AG20443 (cell line): Measurements from ENCODE around the gene SNAPIN.
A peak's percentile ranks its signal among the peaks of the same experiment; 100 is the strongest.

Source experiments
- DNase-seq: peaks from one replicate; pipeline ENCODE4 v3.0.0; 2012; ENCODE audit warnings: low spot score, mixed read lengths

Gene SNAPIN

DNA sequence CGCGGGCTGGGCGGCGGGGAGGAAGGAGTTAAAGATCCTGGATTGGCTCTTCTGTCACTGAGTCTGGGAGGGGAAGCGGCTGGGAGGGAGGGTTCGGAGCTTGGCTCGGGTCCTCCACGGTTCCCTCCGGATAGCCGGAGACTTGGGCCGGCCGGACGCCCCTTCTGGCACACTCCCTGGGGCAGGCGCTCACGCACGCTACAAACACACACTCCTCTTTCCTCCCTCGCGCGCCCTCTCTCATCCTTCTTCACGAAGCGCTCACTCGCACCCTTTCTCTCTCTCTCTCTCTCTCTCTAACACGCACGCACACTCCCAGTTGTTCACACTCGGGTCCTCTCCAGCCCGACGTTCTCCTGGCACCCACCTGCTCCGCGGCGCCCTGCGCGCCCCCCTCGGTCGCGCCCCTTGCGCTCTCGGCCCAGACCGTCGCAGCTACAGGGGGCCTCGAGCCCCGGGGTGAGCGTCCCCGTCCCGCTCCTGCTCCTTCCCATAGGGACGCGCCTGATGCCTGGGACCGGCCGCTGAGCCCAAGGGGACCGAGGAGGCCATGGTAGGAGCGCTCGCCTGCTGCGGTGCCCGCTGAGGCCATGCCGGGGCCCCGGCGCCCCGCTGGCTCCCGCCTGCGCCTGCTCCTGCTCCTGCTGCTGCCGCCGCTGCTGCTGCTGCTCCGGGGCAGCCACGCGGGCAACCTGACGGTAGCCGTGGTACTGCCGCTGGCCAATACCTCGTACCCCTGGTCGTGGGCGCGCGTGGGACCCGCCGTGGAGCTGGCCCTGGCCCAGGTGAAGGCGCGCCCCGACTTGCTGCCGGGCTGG lies 20.2 kb downstream of the SNAPIN start, which contains the start of gene NPR1:
TSS of gene NPR1 (plus strand) at position 170 of the 818 bp plus-strand sequence. CDS start at position 591, 421 bp downstream.
- peak; percentile 69 for DNase-seq

DNA sequence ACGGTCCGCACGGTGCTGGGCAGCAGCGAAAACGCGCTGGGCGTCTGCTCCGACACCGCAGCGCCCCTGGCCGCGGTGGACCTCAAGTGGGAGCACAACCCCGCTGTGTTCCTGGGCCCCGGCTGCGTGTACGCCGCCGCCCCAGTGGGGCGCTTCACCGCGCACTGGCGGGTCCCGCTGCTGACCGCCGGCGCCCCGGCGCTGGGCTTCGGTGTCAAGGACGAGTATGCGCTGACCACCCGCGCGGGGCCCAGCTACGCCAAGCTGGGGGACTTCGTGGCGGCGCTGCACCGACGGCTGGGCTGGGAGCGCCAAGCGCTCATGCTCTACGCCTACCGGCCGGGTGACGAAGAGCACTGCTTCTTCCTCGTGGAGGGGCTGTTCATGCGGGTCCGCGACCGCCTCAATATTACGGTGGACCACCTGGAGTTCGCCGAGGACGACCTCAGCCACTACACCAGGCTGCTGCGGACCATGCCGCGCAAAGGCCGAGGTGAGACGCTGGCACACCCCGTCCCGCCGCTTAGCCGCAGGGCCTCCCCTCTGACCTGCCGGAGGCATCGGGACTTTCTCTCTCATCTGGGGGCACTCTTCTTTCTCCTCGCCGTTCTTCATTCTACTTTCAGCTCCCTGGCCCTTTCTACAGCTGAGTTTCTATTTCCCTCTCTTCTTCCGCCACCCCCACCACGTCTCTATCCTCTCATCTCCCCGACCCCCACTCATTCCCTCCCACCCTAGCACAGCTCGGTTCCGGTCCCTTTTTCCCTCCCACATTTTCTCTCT lies 21.0 kb downstream of the SNAPIN start:
- DNase-seq, result peak; percentile 35

DNA sequence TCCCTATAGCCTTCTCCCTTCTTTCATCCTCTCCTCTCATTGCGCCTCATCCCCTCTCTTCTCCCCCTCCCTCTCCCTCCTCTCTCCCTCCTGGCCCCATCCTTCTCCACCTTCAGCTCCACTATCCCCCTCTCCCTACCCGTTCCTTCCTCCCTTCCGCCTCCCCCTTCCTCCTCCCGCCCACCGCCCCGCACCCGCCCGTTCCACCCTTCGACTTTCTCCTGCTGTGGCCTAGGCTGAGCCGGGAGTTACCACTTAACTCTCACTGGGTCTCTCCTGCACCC lies 21.6 kb downstream of the SNAPIN start:
- DNase-seq, result no peak

DNA sequence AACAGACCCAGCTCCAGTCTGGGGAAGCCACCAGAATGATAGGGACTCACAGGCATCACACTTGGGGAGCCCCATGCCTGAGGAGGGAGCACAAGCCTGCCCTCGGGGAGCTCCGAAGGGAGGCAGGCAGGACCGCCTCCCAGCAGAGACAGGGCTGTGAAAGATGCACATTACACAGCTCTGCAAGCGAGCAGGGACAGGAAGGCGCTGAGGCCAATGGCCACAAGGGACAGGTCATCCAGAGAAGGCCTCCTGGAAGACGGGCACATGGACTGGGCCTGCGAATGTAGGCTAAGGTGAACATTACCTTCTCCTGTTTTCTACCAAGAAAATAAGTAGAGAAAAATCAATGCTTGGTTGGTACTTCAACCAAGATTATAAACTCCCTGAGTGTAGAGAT lies 24.2 kb downstream of the SNAPIN start:
- DNase-seq, result no peak

DNA sequence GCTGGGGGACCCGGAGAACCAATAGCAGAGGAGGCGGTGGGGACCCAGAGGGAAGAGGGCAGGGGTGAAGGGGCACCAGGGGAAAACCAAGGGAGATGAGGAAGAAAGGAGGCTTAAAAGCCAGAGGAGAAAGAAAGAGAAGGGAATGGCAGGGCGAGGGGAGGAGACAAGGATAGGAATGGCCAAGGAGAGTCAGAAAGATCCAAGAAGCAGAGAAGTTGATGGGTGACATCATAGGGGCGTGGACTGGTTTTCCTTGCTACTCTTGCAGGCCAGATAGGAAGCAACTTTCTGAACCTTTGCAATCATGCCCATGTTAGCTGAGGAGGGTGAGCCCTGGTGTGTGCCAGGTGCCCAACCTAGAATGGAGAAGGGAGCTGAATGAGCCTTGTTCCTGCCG lies 25.4 kb downstream of the SNAPIN start:
- peak; percentile 64 for DNase-seq

DNA sequence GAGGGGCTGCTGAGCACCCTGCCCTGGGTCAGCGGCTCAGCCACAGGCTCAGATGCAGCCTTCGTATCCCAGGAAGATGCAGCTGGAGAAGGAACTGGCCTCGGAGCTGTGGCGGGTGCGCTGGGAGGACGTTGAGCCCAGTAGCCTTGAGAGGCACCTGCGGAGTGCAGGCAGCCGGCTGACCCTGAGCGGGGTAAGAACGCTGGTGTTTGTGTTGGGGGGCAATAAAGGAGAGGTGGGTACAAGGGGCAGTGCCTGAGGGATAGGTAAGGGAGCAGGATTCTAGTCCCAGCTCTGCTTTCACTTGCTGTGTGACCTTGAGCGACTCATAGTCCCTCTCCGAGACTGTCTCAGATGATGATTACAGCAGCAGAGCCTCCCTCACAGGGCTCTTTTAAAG lies 26.4 kb downstream of the SNAPIN start:
- no peak for DNase-seq

DNA sequence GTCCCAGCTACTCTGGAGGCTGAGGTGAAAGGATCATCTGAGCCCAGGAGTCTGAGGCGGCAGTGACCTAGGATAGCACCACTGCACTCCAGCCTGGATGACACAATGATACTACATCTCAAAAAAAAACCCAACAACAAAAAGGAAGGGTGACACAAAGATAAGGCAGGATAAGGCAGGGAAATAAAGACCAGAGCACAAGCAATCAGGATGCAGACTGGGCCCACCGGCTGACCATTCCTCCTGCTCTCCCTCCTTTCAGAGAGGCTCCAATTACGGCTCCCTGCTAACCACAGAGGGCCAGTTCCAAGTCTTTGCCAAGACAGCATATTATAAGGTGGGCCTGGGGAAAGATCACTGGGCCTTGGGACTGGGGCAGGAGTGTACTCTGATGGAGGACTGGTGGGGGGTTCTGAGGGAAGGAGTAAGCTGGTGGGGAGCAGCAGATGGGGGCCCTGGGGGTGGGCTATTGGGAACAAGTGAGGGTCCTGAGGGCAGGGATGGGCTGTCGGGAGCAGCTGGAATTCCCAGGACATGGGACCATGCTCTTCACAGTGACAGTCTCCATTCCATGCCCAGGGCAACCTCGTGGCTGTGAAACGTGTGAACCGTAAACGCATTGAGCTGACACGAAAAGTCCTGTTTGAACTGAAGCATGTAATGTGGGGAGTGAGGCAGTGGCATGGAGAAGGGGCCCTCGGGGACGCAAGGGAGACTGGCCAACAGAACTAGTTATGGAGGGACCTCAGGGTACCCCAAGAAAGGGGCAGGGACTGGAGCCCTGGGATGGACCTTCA lies 27.2 kb downstream of the SNAPIN start:
- DNase-seq, result peak; percentile 7

DNA sequence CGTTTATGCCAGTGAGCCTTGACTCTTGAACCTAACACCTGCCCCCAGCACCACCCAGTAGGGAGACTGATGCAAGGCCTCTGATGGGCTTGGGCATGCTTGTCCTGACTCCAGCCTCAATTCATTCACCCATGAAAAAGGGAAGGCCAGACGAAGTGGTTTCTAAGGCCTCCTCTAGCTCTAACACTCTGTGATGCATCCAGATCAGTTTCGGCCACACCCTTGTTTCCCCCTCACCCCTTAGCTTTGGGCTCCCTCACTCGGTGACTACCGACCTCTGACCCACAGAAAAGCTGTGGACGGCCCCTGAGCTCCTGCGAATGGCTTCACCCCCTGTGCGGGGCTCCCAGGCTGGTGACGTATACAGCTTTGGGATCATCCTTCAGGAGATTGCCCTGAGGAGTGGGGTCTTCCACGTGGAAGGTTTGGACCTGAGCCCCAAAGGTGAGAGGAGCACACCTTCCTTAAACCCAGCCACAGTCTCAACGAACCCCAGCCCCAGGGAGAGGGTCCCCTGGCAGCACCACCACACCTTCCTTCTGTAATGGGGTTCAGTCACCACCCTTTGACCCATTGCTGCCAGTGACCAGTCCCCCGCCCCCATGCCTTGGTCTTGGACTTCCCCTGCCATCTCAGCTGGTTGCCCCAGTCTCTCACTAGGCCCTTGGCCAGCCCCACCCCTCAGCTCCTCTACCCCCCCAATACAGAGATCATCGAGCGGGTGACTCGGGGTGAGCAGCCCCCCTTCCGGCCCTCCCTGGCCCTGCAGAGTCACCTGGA lies 29.0 kb downstream of the SNAPIN start:
- no peak for DNase-seq

DNA sequence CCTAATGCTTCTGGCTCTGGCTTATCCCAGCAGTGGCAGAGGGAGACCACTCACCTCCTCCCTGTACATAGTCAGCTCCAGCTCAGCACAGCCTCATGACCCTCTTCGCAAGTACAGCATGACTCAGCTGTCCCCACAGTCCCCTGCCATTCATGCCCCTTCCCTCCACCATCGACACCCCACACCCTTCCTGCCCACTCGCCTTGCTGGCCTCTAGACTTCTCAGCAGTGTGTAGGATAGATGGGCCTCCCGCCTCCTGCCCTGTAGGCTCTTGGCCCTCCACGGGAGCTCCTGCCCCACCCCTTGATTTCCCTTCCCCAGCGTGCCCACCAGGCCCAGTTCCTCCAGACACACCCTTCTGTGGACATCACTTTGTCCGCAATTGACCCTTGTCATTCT lies 29.8 kb downstream of the SNAPIN start:
- DNase-seq, result no peak

DNA sequence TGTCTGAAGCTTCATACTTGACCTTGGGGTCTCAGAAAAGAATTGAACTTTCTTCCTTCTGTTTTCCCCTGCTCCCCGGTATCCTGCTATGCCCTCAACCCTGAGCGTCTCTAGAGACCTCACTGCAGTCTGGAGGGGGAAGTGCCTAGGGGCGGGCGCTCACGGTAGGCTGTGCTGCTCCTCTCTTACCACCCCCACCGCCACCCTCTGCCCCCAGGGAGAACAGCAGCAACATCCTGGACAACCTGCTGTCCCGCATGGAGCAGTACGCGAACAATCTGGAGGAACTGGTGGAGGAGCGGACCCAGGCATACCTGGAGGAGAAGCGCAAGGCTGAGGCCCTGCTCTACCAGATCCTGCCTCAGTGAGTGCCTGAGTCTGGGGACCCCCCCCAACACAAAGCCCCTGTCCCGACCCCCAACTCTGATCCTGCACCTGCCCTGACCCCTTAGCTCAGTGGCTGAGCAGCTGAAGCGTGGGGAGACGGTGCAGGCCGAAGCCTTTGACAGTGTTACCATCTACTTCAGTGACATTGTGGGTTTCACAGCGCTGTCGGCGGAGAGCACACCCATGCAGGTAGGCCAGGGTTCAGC lies 30.3 kb downstream of the SNAPIN start:
- DNase-seq, result no peak

DNA sequence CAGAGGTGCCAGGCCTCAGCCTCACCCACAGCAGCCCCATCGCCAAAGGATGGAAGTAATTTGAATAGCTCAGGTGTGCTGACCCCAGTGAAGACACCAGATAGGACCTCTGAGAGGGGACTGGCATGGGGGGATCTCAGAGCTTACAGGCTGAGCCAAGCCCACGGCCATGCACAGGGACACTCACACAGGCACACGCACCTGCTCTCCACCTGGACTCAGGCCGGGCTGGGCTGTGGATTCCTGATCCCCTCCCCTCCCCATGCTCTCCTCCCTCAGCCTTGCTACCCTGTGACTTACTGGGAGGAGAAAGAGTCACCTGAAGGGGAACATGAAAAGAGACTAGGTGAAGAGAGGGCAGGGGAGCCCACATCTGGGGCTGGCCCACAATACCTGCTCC lies 35.0 kb downstream of the SNAPIN start:
- no peak for DNase-seq

DNA sequence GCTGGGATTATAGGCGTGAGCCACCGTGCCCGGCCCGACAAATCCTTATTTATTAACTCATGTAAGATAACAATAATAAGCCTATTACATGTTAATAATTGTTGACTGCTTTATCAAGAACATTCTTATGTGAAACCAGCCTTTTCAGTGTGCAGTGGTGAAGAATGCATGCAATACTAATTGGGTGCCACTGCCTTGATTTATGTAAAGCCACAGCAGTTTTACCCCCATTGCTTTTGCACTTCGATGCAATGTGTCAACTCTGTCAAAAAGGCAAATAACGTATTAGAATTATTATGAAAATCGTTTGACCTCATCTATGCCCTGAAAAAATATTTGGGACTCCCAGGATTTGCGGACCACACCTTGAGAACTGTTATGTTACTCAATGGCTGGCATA lies 38.2 kb downstream of the SNAPIN start:
- DNase-seq, result no peak

DNA sequence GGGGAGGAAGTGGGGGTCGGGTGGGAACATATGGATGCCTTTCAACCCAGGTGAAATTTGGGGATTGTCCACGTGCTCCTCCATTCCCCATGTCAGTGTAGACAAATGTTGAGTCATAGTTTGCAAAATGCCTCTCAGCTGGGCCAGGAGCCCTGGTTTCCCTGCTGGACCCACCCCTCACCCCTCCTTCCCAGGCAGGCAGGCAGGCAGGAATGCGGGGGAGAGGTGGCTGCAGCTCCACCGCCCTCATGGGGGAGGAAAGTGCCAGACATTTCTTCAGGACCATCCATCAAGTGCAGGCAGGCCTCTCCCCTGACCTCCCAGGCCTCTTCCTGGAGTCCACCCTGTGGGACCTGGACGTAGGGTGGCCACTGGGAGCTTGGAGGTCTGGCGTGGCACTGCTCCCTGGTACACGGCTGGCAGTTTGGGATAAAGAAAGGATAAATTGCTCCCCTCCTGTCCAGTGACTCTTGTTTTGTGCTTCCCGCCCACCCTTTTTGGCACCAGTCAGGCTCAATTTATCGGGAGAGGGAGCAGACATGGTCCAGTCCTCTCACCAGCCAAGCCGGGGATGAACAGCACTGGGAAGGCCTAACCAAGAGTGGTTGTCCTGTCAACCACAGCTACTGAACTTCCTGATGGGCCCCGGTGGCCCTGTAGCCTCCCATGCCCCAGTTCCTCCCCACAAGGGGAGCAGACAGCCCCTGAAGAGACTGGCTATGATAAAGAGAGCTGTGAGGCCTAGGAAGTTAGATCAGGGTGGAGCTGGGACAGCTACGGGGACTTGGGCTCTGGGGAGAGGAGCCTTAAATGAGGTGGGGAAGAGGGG lies 38.9 kb downstream of the SNAPIN start:
- peak; percentile 35 for DNase-seq

DNA sequence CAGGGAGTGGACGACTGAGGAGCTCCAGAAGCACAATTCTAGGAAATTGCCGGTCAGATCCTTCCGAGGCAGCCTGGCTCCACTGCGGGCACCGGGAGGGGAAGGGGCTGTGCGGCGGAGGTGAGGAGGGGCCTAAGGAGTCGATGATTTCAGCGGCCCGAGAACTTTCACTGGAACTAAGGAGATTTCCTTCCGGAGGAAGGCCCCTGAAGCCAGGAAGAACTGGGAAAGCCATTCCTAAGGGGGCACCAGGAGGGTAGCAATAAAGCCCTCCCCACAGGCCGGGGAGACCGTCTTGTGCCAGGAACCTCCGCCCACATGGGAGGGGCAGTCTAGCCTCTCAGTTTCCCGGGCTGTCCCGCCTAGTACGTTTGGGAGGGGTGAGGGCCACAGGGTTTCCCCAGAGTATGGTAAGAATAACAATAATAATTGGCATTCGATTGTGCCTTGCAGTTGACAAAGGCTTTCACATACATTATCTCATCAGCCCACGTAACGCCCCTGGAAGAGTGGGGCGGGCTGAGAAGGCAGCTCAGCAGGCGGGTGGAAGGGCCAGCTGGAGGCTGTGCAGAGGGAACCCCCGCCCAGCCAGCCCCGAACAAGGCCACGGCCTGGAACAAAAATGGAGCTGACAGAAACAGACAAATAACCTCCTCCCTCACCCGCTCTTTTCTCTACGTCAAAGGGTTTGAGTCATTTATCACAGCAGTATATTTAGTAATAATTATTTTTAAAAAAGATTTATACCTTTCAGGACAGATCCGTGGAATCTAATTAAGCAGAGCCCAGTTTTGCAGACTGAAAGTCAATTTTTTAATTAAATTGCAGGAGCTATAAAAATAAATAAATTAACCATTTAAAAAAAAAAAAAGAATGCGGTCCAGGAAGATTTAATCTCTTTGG lies 39.8 kb downstream of the SNAPIN start:
- DNase-seq, result no peak

DNA sequence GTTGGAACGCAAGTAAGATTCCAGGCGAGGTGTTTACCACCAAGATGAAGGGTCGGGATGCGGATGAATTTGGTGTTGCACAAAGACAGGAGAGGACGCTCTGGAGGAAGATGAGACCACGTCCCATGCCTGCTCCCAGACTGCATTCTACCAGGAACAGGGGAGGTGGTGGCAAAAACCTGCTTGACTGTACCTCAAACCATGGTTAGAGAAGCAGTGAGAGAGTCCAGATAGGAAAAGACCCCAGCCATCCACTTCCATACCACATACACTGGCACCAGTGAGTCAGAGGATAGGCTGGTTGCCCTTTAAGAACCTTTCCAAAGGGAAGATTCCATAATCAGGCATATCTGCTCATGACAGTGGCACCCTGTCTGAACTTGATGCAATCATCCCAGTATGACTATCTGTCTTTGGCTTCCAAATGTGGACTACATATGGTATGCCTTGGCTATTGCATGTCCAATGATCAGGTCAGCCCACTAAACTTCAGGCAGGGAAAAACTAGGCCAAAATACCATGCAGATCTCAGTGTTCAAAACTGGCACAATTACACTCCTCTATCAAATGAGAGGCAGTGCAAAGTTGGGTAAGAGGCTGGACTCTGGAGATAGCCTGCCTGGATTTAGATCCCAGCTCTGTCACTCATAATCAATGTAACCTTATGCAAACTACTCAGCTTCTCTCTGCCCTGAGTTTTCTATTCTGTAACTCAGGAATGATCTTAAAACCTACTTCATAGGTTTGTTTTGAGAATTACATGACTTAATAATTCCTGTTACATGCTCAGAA lies 40.6 kb downstream of the SNAPIN start:
- peak; percentile 77 for DNase-seq

DNA sequence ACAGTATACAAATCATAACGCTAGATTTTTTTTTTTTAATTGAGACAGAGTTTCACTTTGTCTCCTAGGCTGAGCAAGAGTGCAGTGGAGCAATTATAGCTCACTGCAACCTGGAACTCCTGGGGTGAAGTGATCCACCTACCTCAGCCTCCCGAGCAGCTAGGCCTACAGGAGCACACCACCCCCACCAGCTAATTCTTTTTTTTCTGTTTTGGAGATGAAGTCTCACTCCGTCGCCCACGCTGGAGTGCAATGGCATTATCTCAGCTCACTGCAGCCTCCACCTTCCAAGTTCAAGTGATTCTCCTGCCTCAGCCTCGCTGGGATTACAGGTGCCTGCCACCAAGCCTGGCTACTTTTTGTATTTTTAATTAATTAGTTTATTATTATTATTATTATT lies 41.3 kb downstream of the SNAPIN start:
- DNase-seq, result no peak

DNA sequence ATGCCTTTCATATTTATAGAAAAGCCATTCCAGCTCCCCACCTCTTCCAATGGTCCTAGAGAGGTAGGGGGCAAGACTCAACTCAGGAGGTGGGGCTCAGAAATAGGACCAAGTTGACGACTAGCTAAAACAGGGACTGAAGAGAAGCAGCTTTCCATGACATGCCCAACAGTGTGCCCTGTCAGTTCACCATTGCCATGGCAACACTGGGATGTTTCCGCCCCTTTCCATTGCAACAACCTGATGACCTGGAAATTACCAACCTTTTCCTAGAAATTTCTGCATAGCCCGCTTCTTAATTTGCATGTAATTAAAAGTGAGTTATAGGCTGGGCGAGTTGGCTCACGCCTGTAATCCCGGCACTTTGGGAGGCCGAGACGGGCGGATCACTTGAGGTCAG lies 47.0 kb downstream of the SNAPIN start:
- no peak for DNase-seq

DNA sequence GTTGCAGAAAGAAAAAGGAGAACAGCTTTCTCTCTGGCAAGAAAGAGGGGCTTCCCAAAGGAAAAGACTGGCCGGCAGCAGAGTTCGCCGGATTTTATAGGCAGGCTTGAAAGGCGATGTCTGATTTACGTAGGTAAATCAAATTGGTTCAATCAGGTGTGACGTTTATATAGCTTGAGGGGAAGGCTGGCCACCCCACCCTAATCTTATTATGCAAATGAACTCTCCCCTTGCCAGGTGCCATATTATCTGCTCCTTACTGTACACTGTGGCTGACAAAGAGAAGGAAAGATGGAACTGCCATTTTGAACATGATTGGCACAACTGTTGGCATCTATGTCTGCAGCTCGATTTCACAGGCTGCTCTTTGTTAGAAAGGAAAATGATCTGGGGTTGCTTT lies 52.5 kb downstream of the SNAPIN start:
- no peak for DNase-seq
